ENCODE results near the gene COPB1.

DNA sequence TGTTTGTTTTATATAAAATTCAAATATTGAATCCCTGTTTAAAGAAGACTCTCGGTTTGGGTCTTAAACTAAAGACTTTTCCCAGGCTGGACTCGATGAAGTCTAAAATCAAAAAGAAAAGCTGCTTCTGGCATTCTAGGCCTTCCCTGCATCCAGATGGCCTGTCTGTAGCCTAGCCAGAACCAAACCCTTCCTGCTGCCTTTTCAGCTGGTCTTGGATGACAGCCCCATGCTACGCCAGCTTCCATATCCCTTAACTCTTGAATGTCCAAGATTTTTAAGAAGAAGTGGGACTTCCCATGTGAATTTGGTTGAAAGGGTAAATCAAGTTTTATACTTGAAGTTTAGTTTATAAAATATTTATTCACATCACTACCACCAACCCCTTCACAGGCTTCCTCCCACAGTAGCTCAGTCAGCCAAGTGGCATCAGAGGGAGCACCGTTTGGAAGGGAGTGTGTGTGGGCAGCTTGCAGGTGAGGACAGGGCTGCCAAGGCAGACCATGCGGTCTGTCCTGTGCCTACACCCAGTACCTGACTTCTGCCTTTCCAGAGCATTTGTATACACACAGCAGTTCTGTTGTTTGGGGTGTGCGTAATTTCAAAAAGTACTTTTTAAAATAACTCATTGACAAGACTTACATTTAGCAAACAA is 38.8 kb upstream of the COPB1 start:
- TF ChIP-seq POLR2A (IDR thresholded peaks at IDR 0.05; ENCODE audit: low read depth) (no peak), EP300 (IDR thresholded peaks at IDR 0.05) (no peak)
- TF ChIP-seq, protein P1, sequence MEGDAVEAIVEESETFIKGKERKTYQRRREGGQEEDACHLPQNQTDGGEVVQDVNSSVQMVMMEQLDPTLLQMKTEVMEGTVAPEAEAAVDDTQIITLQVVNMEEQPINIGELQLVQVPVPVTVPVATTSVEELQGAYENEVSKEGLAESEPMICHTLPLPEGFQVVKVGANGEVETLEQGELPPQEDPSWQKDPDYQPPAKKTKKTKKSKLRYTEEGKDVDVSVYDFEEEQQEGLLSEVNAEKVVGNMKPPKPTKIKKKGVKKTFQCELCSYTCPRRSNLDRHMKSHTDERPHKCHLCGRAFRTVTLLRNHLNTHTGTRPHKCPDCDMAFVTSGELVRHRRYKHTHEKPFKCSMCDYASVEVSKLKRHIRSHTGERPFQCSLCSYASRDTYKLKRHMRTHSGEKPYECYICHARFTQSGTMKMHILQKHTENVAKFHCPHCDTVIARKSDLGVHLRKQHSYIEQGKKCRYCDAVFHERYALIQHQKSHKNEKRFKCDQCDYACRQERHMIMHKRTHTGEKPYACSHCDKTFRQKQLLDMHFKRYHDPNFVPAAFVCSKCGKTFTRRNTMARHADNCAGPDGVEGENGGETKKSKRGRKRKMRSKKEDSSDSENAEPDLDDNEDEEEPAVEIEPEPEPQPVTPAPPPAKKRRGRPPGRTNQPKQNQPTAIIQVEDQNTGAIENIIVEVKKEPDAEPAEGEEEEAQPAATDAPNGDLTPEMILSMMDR (IDR thresholded peaks at IDR 0.05): no peak
